ENCODE results near the gene RSU1.

GRCh38 chr10:16768702-16769101 lies 48.5 kb downstream of the RSU1 start:
- TF ChIP-seq, protein P1, sequence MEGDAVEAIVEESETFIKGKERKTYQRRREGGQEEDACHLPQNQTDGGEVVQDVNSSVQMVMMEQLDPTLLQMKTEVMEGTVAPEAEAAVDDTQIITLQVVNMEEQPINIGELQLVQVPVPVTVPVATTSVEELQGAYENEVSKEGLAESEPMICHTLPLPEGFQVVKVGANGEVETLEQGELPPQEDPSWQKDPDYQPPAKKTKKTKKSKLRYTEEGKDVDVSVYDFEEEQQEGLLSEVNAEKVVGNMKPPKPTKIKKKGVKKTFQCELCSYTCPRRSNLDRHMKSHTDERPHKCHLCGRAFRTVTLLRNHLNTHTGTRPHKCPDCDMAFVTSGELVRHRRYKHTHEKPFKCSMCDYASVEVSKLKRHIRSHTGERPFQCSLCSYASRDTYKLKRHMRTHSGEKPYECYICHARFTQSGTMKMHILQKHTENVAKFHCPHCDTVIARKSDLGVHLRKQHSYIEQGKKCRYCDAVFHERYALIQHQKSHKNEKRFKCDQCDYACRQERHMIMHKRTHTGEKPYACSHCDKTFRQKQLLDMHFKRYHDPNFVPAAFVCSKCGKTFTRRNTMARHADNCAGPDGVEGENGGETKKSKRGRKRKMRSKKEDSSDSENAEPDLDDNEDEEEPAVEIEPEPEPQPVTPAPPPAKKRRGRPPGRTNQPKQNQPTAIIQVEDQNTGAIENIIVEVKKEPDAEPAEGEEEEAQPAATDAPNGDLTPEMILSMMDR (IDR thresholded peaks at IDR 0.05) = no peak
- no peak for TF ChIP-seq POLR2A (IDR thresholded peaks at IDR 0.05)
- no peak for TF ChIP-seq EP300 (IDR thresholded peaks at IDR 0.05)
- TF ChIP-seq POLR2AphosphoS5 (IDR thresholded peaks at IDR 0.05) = no peak
